ENCODE measurements around the gene MAT1A.
"Not testable (repeated sequence)": the region's sequence is repeated elsewhere in the genome, so short reads cannot be mapped to it uniquely, and the experiment has no call there.

The MAT1A gene

GRCh38 chr10:80264081-80265056 lies 25.1 kb downstream of the MAT1A start:
- no peak for DNase-seq

- DNase-seq, result no peak
These were observed 28.0 kb downstream of the MAT1A start for GRCh38 chr10:80261316-80262030.

GRCh38 chr10:80260295-80261243 lies 28.9 kb downstream of the MAT1A start:
- peak; percentile 0 for DNase-seq

- DNase-seq, result no peak
These were observed 30.0 kb downstream of the MAT1A start for GRCh38 chr10:80259405-80259871.

GRCh38 chr10:80256798-80257197 lies 32.7 kb downstream of the MAT1A start:
- not testable (repeated sequence) for DNase-seq

GRCh38 chr10:80254726-80255125 lies 34.7 kb downstream of the MAT1A start:
- not testable (repeated sequence) for DNase-seq

GRCh38 chr10:80253963-80254271 lies 35.5 kb downstream of the MAT1A start:
- DNase-seq, result not testable (repeated sequence)

- DNase-seq, result no peak
These were observed 36.0 kb downstream of the MAT1A start for GRCh38 chr10:80253266-80253962.

- no peak for DNase-seq
These were observed 37.1 kb downstream of the MAT1A start for GRCh38 chr10:80252296-80252887.

GRCh38 chr10:80251703-80252280 lies 37.7 kb downstream of the MAT1A start:
- DNase-seq, result not testable (repeated sequence)

GRCh38 chr10:80250399-80250798 lies 39.1 kb downstream of the MAT1A start:
- DNase-seq, result not testable (repeated sequence)

- DNase-seq, result not testable (repeated sequence)
These were observed 39.6 kb downstream of the MAT1A start for GRCh38 chr10:80249906-80250305.

GRCh38 chr10:80247611-80248010 lies 41.8 kb downstream of the MAT1A start:
- DNase-seq, result not testable (repeated sequence)

GRCh38 chr10:80244371-80244770 lies 45.1 kb downstream of the MAT1A start:
- not testable (repeated sequence) for DNase-seq

GRCh38 chr10:80242341-80242740 lies 47.1 kb downstream of the MAT1A start:
- DNase-seq, result not testable (repeated sequence)

- DNase-seq, result not testable (repeated sequence)
These were observed 53.0 kb downstream of the MAT1A start for GRCh38 chr10:80236457-80236856.

- not testable (repeated sequence) for DNase-seq
These were observed 54.9 kb downstream of the MAT1A start for GRCh38 chr10:80234331-80235235.

GRCh38 chr10:80233871-80234270 lies 55.6 kb downstream of the MAT1A start:
- DNase-seq, result not testable (repeated sequence)

- DNase-seq, result not testable (repeated sequence)
These were observed 62.7 kb downstream of the MAT1A start for GRCh38 chr10:80226723-80227122.

- DNase-seq, result not testable (repeated sequence)
These were observed 66.4 kb downstream of the MAT1A start for GRCh38 chr10:80223031-80223419.

All from NCI-H2081 treated with DMSO at 0.1 percent for 48 hours (cell line).